ENCODE measurements around the gene TBX19.

The TBX19 gene

GRCh38 chr1:168280296-168280927, at the start of gene TBX19:
TSS of gene TBX19 (plus strand) at chr1:168280877. CDS start at chr1:168281091, 214 bp downstream.
- no peak for DNase-seq

GRCh38 chr1:168234846-168235547, 45.7 kb upstream of the TBX19 start:
- DNase-seq: peak; percentile 28 to 36

- no peak for DNase-seq
Measured at GRCh38 chr1:168235548-168235885, 45.2 kb upstream of the TBX19 start.

- DNase-seq: no peak
Measured at GRCh38 chr1:168235937-168236336, 44.7 kb upstream of the TBX19 start.

GRCh38 chr1:168236836-168237611, 43.7 kb upstream of the TBX19 start:
- peak; percentile 33 to 42 for DNase-seq

GRCh38 chr1:168243198-168243597, 37.5 kb upstream of the TBX19 start:
- no peak for DNase-seq

- DNase-seq: no peak
Measured at GRCh38 chr1:168243636-168244212, 37.0 kb upstream of the TBX19 start.

- no peak for DNase-seq
Measured at GRCh38 chr1:168245042-168245441, 35.6 kb upstream of the TBX19 start.

- no peak for DNase-seq
Measured at GRCh38 chr1:168246506-168246905, 34.2 kb upstream of the TBX19 start.

GRCh38 chr1:168252204-168252733, 28.4 kb upstream of the TBX19 start:
- no peak for DNase-seq

GRCh38 chr1:168256164-168256563, 24.5 kb upstream of the TBX19 start:
- no peak for DNase-seq

GRCh38 chr1:168257397-168257796, 23.3 kb upstream of the TBX19 start:
- no peak for DNase-seq

GRCh38 chr1:168259567-168259966, 21.1 kb upstream of the TBX19 start:
- DNase-seq: no peak

- no peak for DNase-seq
Measured at GRCh38 chr1:168260393-168260792, 20.3 kb upstream of the TBX19 start.

GRCh38 chr1:168261390-168261789, 19.3 kb upstream of the TBX19 start:
- no peak for DNase-seq

GRCh38 chr1:168263130-168263529, 17.5 kb upstream of the TBX19 start:
- no peak for DNase-seq

- DNase-seq: no peak
Measured at GRCh38 chr1:168264296-168264695, 16.4 kb upstream of the TBX19 start.

- no peak for DNase-seq
Measured at GRCh38 chr1:168265596-168265995, 15.1 kb upstream of the TBX19 start.

- DNase-seq: no peak
Measured at GRCh38 chr1:168266644-168267186, 14.0 kb upstream of the TBX19 start.

- no peak for DNase-seq
Measured at GRCh38 chr1:168271636-168272035, 9.0 kb upstream of the TBX19 start.

GRCh38 chr1:168273575-168273974, 7.1 kb upstream of the TBX19 start:
- no peak for DNase-seq

GRCh38 chr1:168279253-168279652, 1.4 kb upstream of the TBX19 start:
- DNase-seq: no peak
